Vagina (tissue), 2 donors: Measurements from ENCODE around the gene RALA. TPM values are rescaled to one million over a fixed set of nuclear protein-coding genes. Genes with fewer than 3 reads are reported as not detected.
A peak's percentile ranks its signal among the peaks of the same experiment; 100 is the strongest.

ENCODE experiments used
- DNase-seq, 2 donors: peaks; one replicate each; pipeline ENCODE4 v3.0.0-alpha.2; 2017; ENCODE audit errors: extremely low spot score in 2 of 2
- H3K27ac ChIP-seq: fragments of 200-600 bp; sonication (generic); one replicate; pipeline ENCODE4 v1.5.1; 2019
- H3K27me3 ChIP-seq: fragments of 200-600 bp; sonication (generic); one replicate; pipeline ENCODE4 v1.5.1; 2019
- H3K36me3 ChIP-seq, 2 donors: fragments of 200-600 bp; sonication (generic); one replicate each; pipeline ENCODE4 v1.5.1; 2017 to 2019
- H3K4me1 ChIP-seq: fragments of 200-600 bp; sonication (generic); one replicate; pipeline ENCODE4 v1.5.1; 2019
- H3K4me3 ChIP-seq, 2 donors: fragments of 200-600 bp; sonication (generic); 1 replicate in 1 of 2; 2 replicates in 1 of 2; pipeline ENCODE4 v1.5.1; 2016 to 2019
- H3K9me3 ChIP-seq: fragments of 200-600 bp; sonication (generic); one replicate; pipeline ENCODE4 v1.5.1; 2019
- CTCF ChIP-seq, 3 experiments: fragments of 450-650 bp in 2 of 3; fragments of 200-600 bp in 1 of 3; sonication (generic) in 1 of 3; IDR thresholded peaks; one replicate each; pipeline ENCODE4 v1.5.1; 2017 to 2019; ENCODE audit warnings: antibody characterized with exemption in 3 of 3, mild to moderate bottlenecking in 2 of 3, moderate library complexity in 2 of 3
- POLR2A ChIP-seq, 2 donors: fragments of 450-650 bp; IDR thresholded peaks; one replicate each; pipeline ENCODE4 v1.6.1; 2017; ENCODE audit warnings: antibody characterized with exemption in 2 of 2, mild to moderate bottlenecking in 2 of 2, moderate library complexity in 2 of 2
- POLR2AphosphoS5 ChIP-seq, 2 donors: sonication (generic); formaldehyde crosslinking; IDR thresholded peaks; one replicate each; pipeline ENCODE4 v1.9.0; 2017; ENCODE audit warnings: antibody characterized with exemption in 2 of 2, mild to moderate bottlenecking in 2 of 2, low read depth in 1 of 2; ENCODE audit not compliant: insufficient read depth in 1 of 2
- intact Hi-C: fragments of 100-400 bp; cut with DNase I; formaldehyde crosslinking; loops from one replicate; pipeline ENCODE4 v1.15.1; 2023
- total RNA-seq: library from RNA; depleted of rRNA; stranded (reverse); fragments of >200 nt; gene quantifications from one replicate; pipeline ENCODE4 v1.2.3, GENCODE V29; 2016

Gene RALA
- total RNA-seq, 1 donor from 2014 or later: 20.1 TPM

- Histone ChIP-seq H3K4me3 (peak overlapping the region; percentile 28 to 39), H3K4me1 (peaks cover 13% of the 10 kb centered on the region), H3K27me3 (no peaks in the 10 kb centered on the region), H3K9me3 (no peaks in the 10 kb centered on the region), H3K36me3 (no peaks in the 10 kb centered on the region), H3K27ac (peak overlapping the region; percentile 67)
- TF ChIP-seq POLR2AphosphoS5 (IDR thresholded peaks at IDR 0.05; ENCODE audit: insufficient read depth in 1 of 2, low read depth in 1 of 2): no peak
- TF ChIP-seq POLR2A (IDR thresholded peaks at IDR 0.05): no peak
- DNase-seq: no peak
- intact Hi-C loops: no loop called here
Observed at GRCh38 chr7:39609935-39610263, 13.5 kb upstream of the RALA start.

DNA sequence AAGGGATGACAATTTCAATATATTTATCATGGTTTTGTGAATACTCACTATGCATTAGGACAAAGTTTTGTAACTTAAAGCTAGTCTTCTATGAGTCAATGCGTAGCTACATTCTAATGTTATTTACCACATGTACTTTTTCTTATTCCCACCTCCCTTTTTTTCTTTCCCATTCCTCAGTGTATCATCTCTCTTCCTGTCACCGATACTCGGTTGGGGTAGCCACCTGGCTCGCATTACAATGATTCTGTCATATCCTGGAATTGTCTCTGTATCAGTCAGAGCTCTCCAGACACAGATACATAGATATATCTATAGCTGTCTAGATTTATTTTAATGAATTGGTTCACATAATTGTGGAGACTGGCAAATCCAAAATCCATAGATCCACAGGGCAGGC lies 9.8 kb upstream of the RALA start:
- no peaks in the 10 kb centered on the region for H3K9me3 ChIP-seq
- no peak for DNase-seq
- TF ChIP-seq CTCF (IDR thresholded peaks at IDR 0.05): no peak
- TF ChIP-seq POLR2AphosphoS5 (IDR thresholded peaks at IDR 0.05; ENCODE audit: insufficient read depth in 1 of 2, low read depth in 1 of 2): no peak
- no peak for TF ChIP-seq POLR2A (IDR thresholded peaks at IDR 0.05)
- H3K36me3 ChIP-seq: no peaks in the 10 kb centered on the region
- H3K27ac ChIP-seq: no peak overlapping the region
- H3K4me3 ChIP-seq: no peak overlapping the region
- H3K27me3 ChIP-seq: no peaks in the 10 kb centered on the region
- intact Hi-C loops: no loop called here
- H3K4me1 ChIP-seq: peaks cover 13% of the 10 kb centered on the region

GRCh38 chr7:39614299-39614698 lies 9.1 kb upstream of the RALA start:
- Histone ChIP-seq H3K4me3 (no peak overlapping the region), H3K27ac (no peak overlapping the region), H3K9me3 (no peaks in the 10 kb centered on the region), H3K4me1 (peaks cover 8% of the 10 kb centered on the region), H3K27me3 (no peaks in the 10 kb centered on the region), H3K36me3 (no peaks in the 10 kb centered on the region)
- no peak for DNase-seq
- intact Hi-C loops: no loop called here
- TF ChIP-seq POLR2A (IDR thresholded peaks at IDR 0.05) (no peak), CTCF (IDR thresholded peaks at IDR 0.05) (no peak), POLR2AphosphoS5 (IDR thresholded peaks at IDR 0.05; ENCODE audit: insufficient read depth in 1 of 2, low read depth in 1 of 2) (no peak)

- TF ChIP-seq CTCF (IDR thresholded peaks at IDR 0.05): no peak
- no peak for TF ChIP-seq POLR2A (IDR thresholded peaks at IDR 0.05)
- TF ChIP-seq POLR2AphosphoS5 (IDR thresholded peaks at IDR 0.05; ENCODE audit: insufficient read depth in 1 of 2, low read depth in 1 of 2): no peak
- Histone ChIP-seq H3K4me1 (no peaks in the 10 kb centered on the region), H3K36me3 (no peaks in the 10 kb centered on the region), H3K9me3 (no peaks in the 10 kb centered on the region), H3K4me3 (no peak overlapping the region), H3K27me3 (no peaks in the 10 kb centered on the region), H3K27ac (no peak overlapping the region)
- intact Hi-C loops: no loop called here
- no peak for DNase-seq
Observed at GRCh38 chr7:39615350-39615975, 7.9 kb upstream of the RALA start.

DNA sequence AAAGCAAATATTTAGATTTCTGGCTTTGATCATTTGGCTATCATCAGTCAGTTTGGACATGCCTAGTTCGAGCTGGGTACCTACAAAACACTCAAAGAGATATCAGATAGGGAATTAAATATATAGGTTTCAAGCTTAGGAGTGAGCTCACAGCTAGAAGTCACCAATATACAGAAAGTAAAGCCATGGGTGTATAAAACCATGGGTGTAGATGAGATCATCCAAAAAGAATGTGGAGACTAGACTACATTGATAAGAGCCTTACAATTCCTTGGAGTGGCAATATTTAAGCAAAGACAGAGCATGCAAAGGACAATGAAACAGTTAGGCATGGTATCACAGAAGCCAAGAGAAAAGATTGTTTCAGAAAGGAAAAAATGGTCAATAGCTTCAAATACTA lies 7.2 kb upstream of the RALA start:
- no peaks in the 10 kb centered on the region for H3K36me3 ChIP-seq
- H3K4me1 ChIP-seq: no peaks in the 10 kb centered on the region
- intact Hi-C loops: no loop called here
- DNase-seq: no peak
- no peak overlapping the region for H3K27ac ChIP-seq
- H3K27me3 ChIP-seq: no peaks in the 10 kb centered on the region
- no peaks in the 10 kb centered on the region for H3K9me3 ChIP-seq
- TF ChIP-seq CTCF (IDR thresholded peaks at IDR 0.05): no peak
- TF ChIP-seq POLR2AphosphoS5 (IDR thresholded peaks at IDR 0.05; ENCODE audit: insufficient read depth in 1 of 2, low read depth in 1 of 2): no peak
- no peak for TF ChIP-seq POLR2A (IDR thresholded peaks at IDR 0.05)
- H3K4me3 ChIP-seq: no peak overlapping the region
